Spleen (tissue), 3 donors: ENCODE data around the gene NCOA1.
"Not testable (repeated sequence)": the region's sequence is repeated elsewhere in the genome, so short reads cannot be mapped to it uniquely, and the experiment has no call there.

Experiments
- POLR2A ChIP-seq, 3 donors: fragments of 450-650 bp; IDR thresholded peaks; one replicate each; pipeline ENCODE4 v1.5.1; 2017; ENCODE audit warnings: antibody characterized with exemption in 3 of 3, mild to moderate bottlenecking in 1 of 3
- POLR2AphosphoS5 ChIP-seq, 3 donors: sonication (generic); formaldehyde crosslinking; IDR thresholded peaks; one replicate each; pipeline ENCODE4 v1.5.1; 2017; ENCODE audit warnings: antibody characterized with exemption in 3 of 3

DNA sequence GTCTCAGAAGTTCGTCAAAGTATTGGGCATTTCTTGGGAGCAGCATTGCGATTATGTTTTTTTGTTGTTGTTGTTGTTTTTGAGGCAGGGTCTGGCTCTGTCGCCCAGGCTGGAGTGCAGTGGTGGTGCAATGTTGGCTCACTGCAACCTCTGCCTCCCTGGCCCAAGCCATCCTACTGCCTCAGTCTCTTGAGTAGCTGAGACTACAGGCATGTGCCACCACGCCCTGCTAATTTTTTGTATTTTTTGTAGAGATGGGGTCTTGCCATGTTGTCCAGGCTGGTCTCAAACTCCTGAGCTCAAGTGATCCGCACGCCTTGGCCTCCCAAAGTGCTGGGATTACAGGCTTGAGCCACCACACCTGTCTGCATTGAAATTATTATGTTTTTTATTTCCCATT is 109.1 kb downstream of the NCOA1 start:
- TF ChIP-seq POLR2A, POLR2AphosphoS5 (IDR thresholded peaks at IDR 0.05): not testable (repeated sequence)
